Activated T-helper 1 cell treated with anti-CD3 and anti-CD28 coated beads, Interleukin-2, amount 50 U/mL, for 16 hours (primary cell): ENCODE data around the gene ZNF212.
"Not testable (repeated sequence)": the region's sequence is repeated elsewhere in the genome, so short reads cannot be mapped to it uniquely, and the experiment has no call there.

Experiments used
- DNase-seq, 2 donors: peaks; one replicate each; pipeline ENCODE4 v3.0.0-alpha.2; 2020; ENCODE audit warnings: low read depth in 1 of 2, low spot score in 1 of 2

The ZNF212 gene

DNA sequence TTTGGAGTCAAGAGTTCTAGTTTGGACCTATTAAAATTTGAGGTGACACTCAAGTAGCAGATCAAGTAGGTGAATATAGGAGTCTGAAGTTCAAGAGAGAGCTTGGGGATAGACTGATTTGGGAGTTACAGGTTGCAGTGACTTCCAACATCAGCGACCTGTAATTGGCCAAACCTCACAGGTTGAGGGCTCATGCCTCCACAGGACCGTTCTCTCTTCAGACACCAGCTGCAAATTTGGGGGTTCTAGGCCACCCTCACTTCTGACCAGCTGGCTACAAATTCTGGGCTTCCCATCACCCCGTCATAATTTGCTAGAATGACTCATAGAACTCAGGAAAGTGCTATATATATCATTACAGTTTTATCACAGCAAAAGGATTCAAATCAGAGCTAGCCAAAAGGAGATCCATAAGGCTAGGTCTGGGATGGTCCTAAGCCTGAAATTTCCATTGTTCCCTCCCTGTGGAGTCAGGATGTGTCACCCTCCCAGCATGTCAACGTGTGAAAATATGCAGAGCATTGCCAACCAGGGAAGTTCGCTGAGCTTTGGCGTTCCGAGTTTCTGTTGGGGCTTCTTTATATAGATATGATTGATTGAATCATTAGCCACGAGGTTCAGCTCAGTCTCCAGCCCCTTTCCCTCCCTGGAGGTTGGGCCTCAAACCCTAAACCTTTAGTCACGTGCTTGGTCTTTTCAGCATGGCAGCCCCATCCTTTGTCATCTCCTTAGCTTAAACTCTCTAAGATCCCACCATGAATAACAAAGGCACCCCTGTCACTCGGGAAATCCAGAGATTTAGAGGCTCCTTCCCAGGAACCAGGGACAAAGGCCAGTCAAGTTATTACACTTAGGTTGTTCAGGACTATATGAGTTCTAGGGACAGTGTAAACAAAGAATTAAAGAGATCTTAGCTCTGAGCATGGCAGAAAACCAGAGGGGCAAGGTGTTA, 20.7 kb upstream of the ZNF212 start:
- DNase-seq, result no peak

DNA sequence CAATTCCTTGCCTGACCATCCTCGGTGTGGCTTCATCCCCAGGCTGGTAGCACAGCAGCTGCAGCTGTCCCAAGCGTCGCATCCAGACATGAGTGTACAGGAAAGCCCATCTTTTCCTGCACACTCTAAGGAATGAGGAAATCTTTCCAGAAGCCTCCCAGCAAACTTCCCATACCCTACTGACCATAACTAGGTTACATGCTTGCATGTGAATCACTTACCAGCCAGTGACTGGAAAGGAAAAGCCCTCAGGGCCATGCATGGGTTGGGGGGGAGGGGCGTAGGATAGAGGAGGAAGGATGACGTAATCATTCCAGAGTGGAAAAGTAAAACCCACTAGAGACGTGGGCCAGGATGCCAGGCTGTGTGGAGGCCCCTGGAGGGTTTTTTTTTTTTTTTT, 18.9 kb upstream of the ZNF212 start:
- no peak for DNase-seq

DNA sequence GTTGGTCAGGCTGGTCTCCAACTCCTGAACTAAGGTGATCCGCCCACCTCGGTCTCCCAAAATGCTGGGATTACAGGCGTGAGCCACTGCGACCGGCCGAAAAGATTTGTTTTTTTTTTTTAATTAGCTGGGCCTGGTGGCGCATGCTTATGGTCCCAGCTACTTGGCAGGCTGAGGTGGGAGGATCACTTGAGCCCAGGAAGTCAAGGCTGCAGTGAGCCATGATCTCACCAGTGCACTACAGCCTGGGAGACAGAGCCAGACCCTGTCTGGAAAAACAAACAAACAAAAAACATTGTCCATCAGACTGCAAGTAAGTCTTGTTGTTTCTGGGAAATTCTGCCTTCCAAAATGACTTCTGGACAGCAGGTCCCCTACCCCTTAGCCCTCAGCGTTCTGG, 16.3 kb upstream of the ZNF212 start:
- DNase-seq, result no peak

DNA sequence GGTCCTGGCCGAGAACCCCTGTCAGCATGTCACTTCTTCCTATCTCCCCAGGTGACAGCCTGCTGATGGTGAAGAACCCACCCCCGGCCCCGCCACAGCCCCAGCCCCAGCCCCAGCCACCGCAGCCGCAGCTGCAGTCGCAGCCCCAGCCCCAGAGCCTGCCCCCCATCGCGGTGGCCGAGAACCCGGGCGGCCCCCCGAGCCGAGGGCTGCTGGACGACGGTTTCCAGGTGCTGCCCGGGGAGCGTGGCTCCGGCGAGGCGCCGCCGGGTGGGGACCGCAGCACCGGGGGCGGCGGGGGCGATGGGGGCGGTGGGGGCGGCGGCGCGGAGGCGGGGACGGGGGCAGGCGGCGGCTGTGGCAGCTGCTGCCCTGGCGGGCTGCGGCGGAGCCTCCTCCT, 15.7 kb upstream of the ZNF212 start:
- DNase-seq, result no peak

DNA sequence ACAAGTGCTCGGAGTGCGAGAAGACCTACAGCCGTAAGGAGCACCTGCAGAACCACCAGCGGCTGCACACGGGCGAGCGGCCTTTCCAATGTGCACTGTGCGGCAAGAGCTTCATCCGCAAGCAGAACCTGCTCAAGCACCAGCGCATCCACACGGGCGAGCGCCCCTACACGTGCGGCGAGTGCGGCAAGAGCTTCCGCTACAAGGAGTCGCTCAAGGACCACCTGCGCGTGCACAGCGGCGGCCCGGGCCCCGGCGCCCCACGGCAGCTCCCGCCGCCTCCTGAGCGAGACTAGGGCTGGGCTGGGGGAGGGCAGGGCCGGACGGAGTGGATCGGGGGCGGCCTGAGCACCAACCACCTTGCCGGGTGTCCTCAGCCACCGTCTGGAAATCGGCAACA, 15.1 kb upstream of the ZNF212 start:
- DNase-seq, result no peak

DNA sequence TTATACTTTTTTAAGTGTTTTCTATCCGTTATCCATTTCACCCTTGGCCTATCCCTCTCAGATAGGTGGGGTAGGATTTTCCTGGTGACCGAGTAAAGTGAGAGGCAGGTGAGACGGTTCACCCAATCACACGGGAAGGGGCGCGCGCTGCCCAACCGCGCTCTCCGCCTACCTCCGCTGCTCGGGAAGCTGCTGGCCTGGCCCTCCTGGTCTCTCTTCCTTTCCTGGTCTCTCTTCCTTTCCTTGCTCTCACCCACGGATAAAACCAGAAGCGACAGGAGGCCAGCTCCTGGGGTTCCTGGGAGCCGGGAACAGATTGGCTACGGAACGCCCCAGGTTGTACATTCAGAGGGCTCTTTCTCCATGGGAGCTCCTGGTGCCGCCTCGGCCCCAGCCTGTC, 14.3 kb upstream of the ZNF212 start:
- no peak for DNase-seq

DNA sequence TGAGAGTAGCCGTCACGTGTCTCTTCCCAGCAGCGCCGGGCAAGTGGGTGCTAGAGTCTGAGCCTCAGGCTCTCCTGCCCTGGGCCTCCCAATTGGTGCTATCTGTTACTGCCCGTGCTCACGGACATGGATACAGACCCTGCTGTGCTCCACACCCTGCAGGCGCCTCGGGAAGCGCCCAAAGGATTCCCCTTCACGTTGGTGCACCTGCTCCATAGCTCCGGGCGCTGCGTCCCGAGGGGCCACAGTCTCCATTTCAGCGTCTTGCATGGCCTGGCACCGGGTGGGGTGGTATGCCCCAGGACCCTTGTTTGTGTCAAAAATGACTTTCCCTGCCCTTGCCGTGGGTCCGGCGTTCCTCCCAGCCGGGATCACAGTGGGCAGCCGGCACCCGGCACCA, 13.8 kb upstream of the ZNF212 start:
- DNase-seq, result no peak

DNA sequence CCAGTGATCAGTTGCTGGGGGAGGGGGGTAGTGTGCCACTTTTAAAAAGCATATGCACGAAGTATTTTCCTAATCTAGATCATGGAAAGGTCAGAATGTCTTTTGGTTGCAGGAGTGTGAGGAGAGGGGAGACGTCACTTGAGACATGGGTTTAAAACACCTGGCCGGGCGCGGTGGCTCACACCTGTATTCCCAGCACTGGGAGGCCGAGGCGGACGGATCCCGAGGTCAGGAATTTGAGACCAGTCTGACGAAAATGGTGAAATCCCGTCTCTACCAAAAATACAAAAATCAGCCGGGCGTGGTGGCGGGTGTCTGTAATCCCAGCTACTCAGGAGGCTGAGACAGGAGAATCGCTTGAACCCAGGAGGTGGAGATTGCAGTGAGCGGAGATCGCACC, 13.1 kb upstream of the ZNF212 start:
- not testable (repeated sequence) for DNase-seq

DNA sequence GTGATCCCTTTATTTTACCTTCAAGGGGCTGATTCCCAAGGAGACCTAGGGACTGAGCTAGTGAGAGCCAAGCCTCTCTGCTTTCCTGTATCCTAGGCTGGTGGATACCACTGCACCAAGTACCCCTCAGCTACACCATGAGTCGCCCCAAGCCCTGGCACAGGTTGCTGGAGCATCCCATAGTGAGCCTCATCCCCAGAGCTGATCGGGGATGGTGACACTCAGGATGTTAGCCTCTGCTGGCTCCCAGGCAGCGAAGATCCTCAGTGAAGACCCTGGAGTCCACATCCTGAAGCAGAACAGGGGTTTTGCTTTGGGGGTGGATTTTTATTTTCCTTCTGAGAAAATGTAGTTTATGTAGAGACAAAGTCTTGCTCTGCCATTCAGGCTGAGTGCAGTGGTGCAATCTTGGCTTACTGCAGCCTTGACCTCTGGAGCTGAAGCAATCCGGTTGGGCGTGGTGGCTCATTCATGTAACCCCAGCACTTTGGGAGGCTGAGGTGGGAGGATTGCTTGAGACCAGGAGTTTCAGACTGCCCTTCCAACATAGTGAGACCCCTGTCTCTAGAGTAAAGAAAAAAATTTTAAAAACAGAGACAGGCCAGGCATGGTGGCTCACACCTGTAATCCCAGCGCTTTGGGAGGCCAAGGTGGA, 12.5 kb upstream of the ZNF212 start:
- no peak for DNase-seq

DNA sequence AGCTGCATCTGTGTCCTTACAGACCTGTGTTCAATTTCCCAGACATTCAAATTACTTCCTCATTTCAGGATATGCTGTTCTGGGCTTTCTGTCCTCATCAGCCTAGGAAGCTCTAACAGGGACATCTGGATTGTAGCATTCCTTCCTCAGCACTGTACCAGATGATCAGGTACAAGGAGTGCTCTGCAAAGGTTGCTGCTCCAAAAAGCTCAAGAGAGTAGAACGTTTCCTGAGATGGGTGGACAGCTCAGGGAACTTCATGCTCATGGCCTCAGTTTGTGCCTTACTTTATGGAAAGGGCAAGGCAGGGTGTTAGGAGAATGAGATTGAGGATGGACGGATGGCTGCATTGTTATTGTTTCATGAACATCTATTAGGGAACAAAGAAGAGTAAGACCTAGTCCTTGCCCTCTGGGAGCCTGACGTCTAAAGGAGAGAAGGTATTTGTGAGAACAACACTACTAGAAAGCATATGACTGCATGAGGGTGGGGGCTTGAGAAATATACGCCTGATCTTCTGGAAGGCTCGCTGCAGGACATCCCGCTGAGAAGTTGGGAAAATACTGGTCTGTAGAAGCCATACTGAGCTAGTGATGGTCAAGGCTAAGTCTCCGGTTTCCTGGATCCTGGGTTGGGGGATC, 10.5 kb upstream of the ZNF212 start:
- no peak for DNase-seq

DNA sequence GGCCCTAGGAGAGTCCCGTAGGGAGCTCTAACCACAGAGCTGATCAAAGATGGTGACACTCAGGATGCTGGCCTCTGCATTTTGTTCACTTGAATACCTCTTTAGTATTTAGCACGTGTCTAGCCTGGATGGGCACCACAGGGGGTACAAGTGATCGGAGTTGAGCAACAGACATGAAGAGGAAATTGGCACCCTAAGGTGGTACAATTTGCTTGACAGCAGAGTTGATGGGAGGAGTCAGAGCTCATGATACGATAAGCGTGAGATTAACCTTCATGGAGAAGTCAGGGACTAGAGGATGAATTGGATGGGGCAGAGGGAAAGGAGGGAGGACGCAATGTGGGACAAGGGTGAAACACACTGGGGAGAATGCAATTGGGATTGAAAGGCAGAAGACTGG, 9.9 kb upstream of the ZNF212 start:
- no peak for DNase-seq

DNA sequence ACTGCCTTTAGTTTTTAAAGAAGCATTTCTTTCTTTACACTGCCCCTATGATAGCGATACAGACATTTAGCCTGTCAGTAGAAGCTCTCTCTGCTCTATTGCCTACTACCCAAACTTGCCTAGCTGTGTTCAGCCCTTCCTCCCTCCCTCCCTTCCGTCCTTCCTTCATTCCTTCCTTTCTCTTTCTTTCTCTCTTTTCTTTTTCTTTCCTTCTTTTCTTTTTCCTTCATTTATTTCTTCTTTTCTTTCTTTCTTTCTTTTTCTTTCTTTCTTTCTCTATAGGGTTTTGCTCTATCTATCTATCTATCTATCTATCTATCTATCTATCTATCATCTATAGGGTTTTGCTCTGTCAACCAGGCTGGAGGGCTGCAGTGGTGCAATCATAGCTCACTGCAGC, 7.1 kb upstream of the ZNF212 start:
- no peak for DNase-seq

DNA sequence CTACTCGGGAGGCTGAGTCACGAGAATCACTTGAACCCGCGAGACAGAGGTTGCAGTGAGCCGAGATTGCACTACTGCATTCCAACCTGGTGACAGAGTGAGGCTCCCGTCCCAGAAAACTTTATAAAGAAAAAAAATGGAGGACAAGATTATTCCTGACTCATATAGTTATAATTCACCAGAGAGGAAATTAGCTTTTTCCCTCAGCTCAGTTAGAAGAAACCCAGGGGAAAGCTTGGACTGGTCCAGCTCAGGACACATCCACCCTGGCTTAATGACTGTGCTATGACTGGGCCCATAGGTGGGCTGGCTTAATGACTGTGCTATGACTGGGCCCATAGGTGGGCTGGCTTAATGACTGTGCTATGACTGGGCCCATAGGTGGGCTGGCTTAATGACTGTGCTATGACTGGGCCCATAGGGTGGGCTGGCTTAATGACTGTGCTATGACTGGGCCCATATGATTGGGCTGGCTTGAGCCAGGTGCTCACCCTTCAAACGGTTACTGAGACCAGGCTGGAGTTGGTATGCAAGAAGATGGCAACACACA, 5.7 kb upstream of the ZNF212 start:
- not testable (repeated sequence) for DNase-seq

DNA sequence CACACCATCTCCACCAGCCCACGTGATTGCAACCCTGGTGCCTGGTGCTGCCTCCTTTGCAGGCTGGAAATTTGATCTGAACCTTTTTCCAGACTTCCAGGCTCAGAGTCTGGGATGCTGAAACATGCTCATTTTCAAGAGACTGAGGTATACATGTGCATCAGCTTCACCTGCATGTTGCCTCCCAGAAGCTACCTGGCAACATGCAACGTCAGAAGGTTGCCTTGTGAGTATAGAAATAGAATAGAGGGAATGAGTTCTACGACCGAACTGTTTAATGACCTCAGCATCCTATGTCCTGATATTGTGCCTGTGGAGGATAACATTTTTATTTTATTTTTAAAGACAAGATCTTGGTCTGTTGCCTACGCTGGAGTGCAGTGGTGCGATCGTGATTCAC, 1.9 kb upstream of the ZNF212 start:
- DNase-seq, result no peak

DNA sequence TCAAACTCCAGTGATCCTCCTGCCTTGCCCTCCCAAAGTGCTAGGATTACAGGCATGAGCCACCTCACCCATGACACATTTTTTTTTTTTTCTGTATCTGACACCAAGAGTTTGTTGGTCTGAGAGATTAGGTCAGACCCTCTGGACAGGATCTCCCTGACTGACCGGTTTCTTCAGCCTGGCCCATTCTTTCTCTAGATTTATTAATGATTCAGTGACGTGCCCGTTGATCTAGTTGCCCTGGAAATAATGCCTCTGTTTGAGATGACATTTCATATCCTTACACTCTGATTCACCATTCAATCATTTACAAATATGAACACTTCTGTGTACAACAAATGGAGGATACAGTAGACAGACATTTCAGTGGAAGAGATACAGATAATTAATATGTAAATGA, 1.4 kb upstream of the ZNF212 start:
- no peak for DNase-seq

DNA sequence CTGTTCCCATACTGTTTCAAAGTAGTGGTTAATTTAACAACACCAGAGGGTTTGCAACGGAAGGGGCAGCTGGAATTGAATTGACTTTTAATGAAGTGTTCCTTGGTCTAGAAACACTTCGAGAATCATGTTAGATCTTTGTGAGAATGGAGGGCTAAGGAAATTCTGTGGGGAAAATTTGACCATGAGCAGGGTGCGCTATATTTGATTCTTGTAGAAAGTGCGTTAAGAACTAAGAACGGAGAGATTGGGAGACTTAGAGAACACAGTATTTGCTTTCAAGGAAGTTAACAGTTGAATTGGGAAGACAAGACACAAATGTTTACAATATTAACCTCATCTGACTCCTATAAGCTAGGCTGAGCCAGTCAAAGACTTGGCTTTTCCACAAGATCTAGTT, 1.2 kb downstream of the ZNF212 start:
- no peak for DNase-seq

DNA sequence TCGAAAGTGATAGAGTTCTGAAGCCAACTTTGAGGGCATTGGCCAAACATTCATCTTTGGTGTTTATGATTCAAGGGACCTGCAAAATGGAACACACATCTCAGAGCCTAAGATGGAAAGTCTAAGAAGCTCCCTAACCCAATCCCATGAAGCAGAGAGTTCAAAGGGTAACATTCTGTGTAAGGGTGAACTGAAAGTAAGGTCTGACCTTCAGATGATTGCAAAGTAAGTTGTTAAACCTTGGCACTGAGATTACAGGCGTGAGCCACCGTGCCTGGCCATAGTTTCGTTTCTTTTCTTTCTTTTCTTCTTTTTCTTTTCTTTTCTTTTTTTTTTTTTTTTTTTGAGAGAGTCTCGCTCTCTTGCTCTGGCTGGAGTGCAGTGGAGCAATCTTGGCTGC, 2.2 kb downstream of the ZNF212 start:
- no peak for DNase-seq

DNA sequence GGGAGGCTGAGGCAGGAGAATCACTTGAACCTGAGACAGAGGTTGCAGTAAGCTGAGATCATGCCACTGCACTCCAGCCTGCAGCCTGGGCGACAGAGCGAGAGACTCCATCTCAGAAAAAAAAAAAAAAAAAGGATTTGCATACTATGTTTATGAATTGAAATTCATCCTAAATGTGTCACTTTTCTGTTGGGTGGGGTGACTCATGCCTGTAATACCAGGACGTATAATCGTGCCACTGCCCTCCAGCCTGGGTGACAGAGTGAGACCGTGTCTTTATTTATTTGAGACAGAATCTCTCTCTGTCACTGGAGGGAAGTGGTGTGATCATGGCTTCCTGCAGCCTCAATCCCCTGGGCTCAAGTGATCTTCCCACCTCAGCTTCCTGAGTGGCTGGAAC, 5.8 kb downstream of the ZNF212 start:
- DNase-seq, result no peak

DNA sequence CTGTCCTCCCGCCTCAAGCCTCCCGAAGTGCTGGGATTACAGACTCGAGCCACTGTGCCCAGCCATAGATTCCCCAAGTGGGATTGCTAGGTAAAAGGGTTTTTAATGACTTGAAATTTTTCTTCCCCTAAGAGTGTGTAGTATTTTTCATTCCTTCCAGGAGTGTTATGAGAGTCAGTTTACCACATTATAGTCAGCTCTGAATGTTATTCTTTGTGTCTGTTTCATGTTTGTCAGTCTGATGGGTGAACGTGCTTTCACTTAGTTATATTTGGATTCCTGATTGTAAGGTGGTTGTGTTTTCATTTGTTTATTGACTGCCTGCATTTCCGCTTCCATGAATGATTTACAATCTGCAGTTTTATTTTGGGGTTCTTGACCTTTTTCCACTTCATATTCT, 6.3 kb downstream of the ZNF212 start:
- DNase-seq, result no peak

DNA sequence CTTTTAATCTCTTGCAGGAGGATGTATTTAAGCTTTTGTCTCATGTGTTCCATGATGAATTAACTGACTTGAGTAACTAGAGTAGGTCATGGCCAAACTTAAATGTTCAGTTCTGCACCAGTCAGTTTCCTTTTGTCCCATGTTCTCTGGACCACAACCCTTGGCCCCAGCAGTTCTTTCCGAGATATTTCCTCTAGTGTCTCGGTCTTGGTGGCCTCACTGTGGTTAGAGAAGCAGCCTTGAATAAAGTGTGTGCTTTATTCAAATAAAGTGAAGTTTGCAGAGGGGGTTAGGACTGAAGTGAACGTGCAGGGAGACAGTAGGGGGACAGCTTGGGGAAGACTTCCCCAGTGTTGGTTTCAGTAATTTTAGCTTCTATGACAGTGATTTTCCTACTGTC, 9.3 kb downstream of the ZNF212 start:
- DNase-seq, result no peak

DNA sequence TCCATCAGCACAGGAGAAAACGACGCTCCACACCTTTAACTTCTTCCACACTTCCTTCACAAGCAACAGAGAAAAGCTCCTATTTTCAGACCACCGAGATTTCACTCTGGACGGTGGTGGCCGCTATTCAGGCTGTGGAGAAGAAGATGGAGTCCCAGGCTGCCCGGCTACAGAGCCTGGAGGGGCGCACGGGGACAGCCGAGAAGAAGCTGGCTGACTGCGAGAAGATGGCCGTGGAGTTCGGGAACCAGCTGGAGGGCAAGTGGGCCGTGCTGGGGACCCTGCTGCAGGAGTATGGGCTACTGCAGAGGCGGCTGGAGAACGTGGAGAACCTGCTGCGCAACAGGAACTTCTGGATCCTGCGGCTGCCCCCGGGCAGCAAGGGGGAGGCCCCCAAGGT, 10.7 kb downstream of the ZNF212 start:
- not testable (repeated sequence) for DNase-seq

DNA sequence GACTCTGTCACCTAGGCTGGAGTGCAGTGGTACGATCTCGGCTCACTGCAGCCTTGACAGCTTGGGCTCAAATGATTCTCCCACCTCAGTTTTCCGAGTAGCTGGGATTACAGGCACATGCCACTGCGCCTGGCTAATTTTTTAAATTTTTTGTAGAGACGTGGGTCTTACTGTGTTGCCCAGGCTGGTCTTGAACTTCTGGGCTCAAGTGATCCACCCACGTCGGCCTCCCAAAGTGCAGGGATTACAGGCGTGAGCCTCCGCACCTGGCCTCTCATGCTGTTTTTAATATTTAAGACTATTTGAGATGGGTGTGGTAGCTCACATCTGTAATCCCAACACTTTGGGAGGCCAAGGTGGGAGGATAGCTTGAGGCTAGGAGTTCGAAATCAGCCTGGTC, 12.1 kb downstream of the ZNF212 start:
- DNase-seq, result not testable (repeated sequence)
